NB4 (cell line): ENCODE measurements around the gene TCHP.

Source experiments
- CTCF ChIP-seq: IDR thresholded peaks from one replicate; pipeline ENCODE4 v1.5.1; 2012; ENCODE audit warnings: low read depth, low read length
- MAX ChIP-seq: IDR thresholded peaks from 2 replicates; pipeline ENCODE4 v1.6.1; 2011; ENCODE audit warnings: low read depth, low read length

- TF ChIP-seq CTCF (no peak), MAX (no peak)
Measured at GRCh38 chr12:109937371-109937770, 37.3 kb downstream of the TCHP start.
